GM12801 (cell line): ENCODE results near the gene CDPF1.

Source experiments
- TF ChIP-seq, protein P1 (sequence below): IDR thresholded peaks from one replicate; pipeline ENCODE4 v1.5.1; 2011; ENCODE audit warnings: control low read depth; ENCODE audit not compliant: insufficient read length; ENCODE audit errors: extremely low read depth

The CDPF1 gene

DNA sequence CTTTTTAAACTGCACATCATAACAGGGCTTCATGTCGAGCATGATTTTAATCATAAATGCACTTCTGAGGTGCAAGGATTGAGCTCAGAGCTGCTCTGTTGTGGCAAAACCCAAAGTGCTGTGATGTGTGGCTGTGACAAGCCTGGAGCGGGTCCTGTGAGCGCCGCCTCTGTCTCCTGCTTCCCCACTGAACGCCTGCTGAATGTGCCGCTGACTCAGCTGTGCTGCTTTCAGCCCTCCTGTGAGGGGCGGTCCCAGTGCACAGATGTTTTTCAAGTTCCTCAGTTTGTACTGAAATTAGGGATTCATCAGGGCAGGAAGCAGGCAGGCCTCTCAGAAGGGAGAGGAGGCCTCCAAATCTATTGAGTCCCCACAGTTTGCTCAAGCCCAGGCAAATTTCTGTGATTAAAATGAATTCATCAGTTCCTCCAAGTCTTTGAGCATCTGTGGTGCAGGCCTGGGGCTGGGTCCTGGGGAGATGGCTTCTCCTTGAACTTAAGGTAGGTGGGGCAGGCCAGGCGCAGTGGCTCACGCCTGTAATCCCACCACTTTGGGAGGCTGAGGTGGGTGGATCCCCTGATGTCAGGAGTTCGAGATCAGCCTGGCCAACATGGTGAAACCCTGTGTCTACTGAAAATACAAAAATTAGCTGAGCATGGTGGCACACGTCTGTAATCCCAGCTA is 43.6 kb upstream of the CDPF1 start:
- TF ChIP-seq, protein P1, sequence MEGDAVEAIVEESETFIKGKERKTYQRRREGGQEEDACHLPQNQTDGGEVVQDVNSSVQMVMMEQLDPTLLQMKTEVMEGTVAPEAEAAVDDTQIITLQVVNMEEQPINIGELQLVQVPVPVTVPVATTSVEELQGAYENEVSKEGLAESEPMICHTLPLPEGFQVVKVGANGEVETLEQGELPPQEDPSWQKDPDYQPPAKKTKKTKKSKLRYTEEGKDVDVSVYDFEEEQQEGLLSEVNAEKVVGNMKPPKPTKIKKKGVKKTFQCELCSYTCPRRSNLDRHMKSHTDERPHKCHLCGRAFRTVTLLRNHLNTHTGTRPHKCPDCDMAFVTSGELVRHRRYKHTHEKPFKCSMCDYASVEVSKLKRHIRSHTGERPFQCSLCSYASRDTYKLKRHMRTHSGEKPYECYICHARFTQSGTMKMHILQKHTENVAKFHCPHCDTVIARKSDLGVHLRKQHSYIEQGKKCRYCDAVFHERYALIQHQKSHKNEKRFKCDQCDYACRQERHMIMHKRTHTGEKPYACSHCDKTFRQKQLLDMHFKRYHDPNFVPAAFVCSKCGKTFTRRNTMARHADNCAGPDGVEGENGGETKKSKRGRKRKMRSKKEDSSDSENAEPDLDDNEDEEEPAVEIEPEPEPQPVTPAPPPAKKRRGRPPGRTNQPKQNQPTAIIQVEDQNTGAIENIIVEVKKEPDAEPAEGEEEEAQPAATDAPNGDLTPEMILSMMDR: no peak

DNA sequence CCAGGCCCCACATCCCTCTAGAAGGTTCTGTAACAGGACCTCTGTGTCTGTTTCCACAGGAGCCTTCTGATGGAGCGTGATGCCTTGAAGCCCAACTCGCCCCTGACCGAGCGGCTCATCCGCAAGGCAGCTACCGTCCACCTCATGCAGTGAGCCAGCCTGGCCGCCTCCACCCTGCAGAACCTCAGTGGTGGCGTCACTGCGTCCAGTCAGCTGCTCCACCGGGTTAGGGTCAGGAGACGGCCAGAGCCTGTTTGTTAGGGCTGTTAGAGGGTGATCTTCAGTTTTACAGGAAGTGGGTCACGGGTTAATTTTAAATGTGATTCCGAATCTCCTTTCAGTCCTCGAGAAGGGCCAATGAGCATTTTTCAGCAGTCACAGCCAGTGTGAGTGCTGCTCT is 42.6 kb upstream of the CDPF1 start:
- TF ChIP-seq, protein P1: no peak

DNA sequence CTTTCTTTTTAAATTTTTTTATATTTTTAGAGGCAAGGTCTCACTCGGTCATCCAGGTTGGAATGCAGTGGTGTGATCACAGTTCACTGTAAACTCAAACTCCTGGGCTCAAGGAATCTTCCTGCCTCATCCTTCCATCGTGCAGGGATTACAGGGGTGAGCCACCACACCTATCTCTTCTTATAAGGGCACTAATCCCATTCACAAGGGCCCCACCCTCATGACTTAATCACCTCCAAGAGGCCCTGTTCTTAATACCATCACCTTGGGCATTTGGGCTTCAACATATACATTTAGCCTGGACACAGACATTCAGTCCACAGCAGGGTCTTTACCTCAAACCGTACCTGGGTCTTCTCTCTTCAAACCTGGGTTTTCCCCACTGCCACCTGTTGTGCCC is 42.1 kb upstream of the CDPF1 start:
- TF ChIP-seq, protein P1: no peak

DNA sequence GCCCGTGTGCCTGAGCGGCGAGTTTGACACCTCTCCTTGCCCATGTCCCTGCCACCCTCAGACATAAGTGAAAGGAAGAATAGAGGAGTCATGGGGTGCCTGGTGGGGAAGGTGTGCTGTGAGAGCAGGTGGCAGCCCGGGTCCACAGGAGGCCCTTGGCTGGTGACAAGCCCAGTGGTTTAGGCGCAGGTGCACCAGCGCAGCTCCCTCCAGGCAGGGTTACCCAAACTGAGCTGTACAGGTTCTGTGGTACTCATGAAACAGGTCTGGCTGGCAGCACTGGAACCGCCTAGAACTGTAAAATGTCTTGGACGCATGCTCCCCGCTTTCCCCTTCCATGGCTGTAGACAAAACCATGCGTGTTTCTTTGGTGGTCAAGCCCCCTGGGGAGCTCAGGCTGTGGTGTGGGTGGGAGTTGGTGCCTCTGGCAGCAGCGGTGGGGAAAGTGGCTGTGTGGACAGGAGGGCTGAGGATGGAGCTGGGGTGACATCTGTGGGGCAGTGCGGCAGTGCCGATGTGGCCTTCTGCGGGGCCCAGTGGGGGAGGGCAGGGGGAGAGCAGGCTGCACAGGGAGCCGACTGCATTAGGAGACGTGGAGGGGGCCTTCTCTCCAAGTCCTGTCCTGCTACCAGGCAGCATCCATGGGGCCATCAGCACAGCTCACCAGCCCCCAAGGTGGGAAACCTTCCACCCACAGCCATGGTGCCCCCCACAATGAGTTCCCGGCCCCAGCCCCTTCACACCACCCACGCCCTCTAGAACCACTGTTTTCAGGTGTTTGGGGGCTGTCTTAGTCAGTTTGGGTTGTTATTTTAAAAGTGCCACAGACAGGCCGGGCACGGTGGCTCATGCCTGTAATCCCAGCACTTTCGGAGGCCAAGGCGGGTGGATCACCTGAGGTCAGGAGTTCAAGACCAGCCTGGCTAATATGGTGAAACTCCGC is 41.0 kb upstream of the CDPF1 start:
- TF ChIP-seq, protein P1: no peak

DNA sequence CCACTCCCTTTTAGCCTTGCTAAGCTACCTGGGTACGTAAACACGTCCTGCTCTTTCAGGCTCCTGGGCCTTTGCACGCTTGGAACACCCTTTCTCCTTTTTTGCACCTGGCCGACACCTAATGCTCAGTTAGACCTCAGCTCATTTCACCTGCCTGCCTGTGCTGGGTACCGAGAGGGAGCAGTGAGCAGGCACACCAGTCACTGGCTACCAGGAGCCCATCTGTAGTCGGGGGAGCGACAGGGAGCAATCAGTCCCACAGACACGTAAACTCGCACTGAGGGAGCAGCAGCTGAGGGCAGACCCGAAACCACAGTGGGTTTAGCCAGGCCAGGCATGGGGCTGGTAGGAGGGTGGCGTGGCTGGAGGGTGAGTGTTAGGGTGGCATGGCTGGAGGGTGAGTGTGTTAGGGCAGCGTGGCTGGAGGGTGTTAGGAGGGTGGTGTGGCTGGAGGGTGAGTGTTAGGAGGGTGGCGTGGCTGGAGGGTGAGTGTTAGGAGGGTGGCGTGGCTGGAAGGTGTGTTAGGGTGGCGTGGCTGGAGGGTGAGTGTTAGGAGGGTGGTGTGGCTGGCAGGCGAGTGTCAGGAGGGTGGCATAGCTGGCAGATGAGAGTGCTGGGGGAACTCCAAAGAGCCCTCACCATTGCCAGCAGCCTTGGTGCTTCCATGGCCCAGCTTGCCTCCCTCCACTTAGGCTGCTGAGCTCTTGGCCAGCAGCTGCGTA is 40.2 kb upstream of the CDPF1 start:
- TF ChIP-seq, protein P1: no peak

DNA sequence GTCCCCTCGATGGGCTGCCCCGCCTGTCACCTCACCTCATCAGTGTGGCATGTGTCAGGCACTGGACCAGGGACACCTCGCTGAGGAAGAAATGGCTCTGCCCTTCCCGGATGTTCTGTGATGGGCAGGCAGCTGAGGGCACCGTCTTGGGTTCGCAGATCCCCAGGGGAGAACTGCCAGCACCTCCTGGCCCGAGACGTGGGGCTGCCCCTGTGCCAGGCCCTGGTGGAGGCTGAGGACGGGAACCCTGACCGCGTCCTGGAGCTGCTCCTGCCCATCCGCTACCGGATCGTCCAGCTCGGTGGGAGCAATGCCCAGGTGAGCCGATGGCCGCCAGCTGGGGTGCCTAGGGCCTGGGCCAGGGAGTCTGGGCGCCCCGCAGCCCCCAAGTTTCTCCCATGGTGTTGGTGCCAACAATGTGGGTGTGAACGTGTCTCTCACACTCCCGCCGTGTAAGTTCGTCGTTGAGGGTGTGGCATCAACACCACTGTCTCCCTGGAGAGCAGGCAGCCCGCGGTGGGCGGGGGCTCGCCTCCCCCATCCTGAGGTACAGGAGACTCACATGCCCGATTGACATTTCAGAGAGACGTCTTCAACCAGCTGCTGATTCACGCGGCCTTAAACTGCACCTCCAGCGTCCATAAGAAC is 39.3 kb upstream of the CDPF1 start:
- TF ChIP-seq, protein P1: no peak

DNA sequence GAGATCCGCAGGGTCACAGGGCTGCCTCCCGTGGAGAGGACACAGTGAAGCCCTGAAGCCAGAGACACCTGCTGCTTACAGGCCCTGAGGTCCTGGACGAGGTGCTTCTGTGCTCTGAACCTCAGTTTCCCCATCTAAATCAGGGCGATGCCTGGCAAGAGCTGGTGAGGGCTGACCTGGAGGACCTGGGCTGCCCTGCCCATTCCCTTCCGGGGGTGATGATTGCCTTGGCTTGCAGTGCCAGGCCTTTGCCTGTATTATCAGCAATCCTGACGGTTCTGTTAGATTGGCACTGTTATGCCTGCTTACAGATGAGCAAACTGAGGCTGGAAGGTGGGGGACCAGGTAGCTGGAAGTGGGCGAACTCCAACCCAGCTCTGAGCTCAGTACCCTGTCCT is 38.8 kb upstream of the CDPF1 start:
- TF ChIP-seq, protein P1: no peak
